ENCODE results near the gene TGFBR3L. TPM values are rescaled to one million over a fixed set of nuclear protein-coding genes. Genes with fewer than 3 reads are reported as not detected.

Gene TGFBR3L
- total and polyA plus RNA-seq, 4 donors = 0.25 to 0.77 TPM; not detected in 2

- H3K36me3 ChIP-seq (ENCODE audit: control insufficient read depth in 4 of 4, insufficient read depth in 4 of 4, low read length in 4 of 4) = peaks cover 23 to 55% (median 25%) of the 10 kb centered on the region in 4 donors
- 84 to 93% methylated on average over 12 of the region's 12 CpGs for WGBS, 2 donors
- no peak overlapping the region for H3K9ac ChIP-seq (ENCODE audit: insufficient read depth in 1 of 2, low read length in 2 of 2)
These were observed 50.7 kb downstream of the TGFBR3L start for GRCh38 chr19:7965259-7965841.

GRCh38 chr19:7965921-7966665, 51.5 kb downstream of the TGFBR3L start:
- no peaks in the 10 kb centered on the region for H3K4me1 ChIP-seq (ENCODE audit: control insufficient read depth in 5 of 5, insufficient read depth in 5 of 5, low read length in 5 of 5)
- DNase-seq (no peak), ATAC-seq (ENCODE audit: insufficient read depth, low FRiP score) (no peak)
- 92 to 94% methylated on average over 12 of the region's 12 CpGs for WGBS, 2 donors
- no peak overlapping the region for H3K4me3 ChIP-seq
- H3K9ac ChIP-seq (ENCODE audit: insufficient read depth in 1 of 2, low read length in 2 of 2) = no peak overlapping the region
- no peaks in the 10 kb centered on the region for H3K27me3 ChIP-seq (ENCODE audit: control insufficient read depth in 3 of 3, insufficient read depth in 3 of 3, low read length in 2 of 3)
- H3K9me3 ChIP-seq (ENCODE audit: control insufficient read depth in 4 of 4, insufficient read depth in 3 of 4, low read length in 3 of 4) = no peaks in the 10 kb centered on the region
- no peak overlapping the region for H3K27ac ChIP-seq (ENCODE audit: low read depth in 1 of 2, low read length in 1 of 2)
- TF ChIP-seq, protein P1, sequence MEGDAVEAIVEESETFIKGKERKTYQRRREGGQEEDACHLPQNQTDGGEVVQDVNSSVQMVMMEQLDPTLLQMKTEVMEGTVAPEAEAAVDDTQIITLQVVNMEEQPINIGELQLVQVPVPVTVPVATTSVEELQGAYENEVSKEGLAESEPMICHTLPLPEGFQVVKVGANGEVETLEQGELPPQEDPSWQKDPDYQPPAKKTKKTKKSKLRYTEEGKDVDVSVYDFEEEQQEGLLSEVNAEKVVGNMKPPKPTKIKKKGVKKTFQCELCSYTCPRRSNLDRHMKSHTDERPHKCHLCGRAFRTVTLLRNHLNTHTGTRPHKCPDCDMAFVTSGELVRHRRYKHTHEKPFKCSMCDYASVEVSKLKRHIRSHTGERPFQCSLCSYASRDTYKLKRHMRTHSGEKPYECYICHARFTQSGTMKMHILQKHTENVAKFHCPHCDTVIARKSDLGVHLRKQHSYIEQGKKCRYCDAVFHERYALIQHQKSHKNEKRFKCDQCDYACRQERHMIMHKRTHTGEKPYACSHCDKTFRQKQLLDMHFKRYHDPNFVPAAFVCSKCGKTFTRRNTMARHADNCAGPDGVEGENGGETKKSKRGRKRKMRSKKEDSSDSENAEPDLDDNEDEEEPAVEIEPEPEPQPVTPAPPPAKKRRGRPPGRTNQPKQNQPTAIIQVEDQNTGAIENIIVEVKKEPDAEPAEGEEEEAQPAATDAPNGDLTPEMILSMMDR (IDR thresholded peaks at IDR 0.05; ENCODE audit: control extremely low read depth, extremely low read depth) = no peak
- peaks cover 18 to 57% (median 25%) of the 10 kb centered on the region in 4 donors for H3K36me3 ChIP-seq (ENCODE audit: control insufficient read depth in 4 of 4, insufficient read depth in 4 of 4, low read length in 4 of 4)

More at GRCh38 chr19:7965259-7965841, 50.7 kb downstream of the TGFBR3L start:
- ATAC-seq (ENCODE audit: insufficient read depth, low FRiP score) = no peak
- Histone ChIP-seq H3K27me3 (ENCODE audit: control insufficient read depth in 3 of 3, insufficient read depth in 3 of 3, low read length in 2 of 3) (no peaks in the 10 kb centered on the region), H3K4me1 (ENCODE audit: control insufficient read depth in 5 of 5, insufficient read depth in 5 of 5, low read length in 5 of 5) (no peaks in the 10 kb centered on the region), H3K27ac (ENCODE audit: low read depth in 1 of 2, low read length in 1 of 2) (no peak overlapping the region), H3K4me3 (no peak overlapping the region), H3K9me3 (ENCODE audit: control insufficient read depth in 4 of 4, insufficient read depth in 3 of 4, low read length in 3 of 4) (no peaks in the 10 kb centered on the region)
- TF ChIP-seq, protein P1 (IDR thresholded peaks at IDR 0.05; ENCODE audit: control extremely low read depth, extremely low read depth) = no peak
- DNase-seq = peak in 2 of 3 donors; percentile 23 to 34

DNA sequence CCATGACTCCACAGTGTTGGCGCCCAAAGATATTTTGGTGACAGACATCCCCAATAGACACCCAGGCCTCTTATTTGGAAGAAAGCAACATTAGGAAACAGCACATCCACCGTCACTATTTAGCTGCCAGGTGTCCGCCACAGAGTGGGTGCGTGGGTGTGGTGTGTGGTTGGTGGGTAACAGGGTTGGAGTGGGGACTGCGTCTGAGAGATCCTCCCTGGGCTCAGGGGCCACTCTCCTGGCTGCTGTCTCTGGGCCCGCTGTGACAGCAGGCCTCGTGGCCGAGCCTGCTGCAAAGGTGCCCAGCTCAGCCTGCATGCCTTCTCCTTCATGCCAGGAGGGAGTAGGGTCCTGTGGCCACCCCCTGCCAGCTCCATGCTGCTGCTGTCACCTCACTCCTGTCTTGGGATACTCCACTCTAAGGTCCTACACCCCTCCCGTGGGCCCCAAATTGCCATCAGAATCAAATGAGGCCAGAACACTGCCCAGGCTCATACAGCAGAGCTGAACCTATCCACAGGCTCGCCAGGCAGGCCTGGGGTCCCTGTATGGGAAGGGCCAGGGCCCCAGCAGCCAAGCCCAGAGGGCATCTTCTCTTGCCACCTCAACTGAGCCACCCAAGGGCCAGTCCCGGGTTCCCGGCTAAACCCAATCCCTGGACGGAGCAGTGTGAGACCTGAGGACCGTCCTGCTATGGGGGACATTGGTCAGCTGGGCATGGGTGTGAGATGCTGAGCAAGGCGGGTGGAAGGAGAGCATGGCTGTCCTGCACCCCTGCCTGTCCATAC, 53.6 kb downstream of the TGFBR3L start:
- Histone ChIP-seq H3K4me1 (ENCODE audit: control insufficient read depth in 5 of 5, insufficient read depth in 5 of 5, low read length in 5 of 5) (no peaks in the 10 kb centered on the region), H3K27ac (ENCODE audit: low read depth in 1 of 2, low read length in 1 of 2) (no peak overlapping the region), H3K36me3 (ENCODE audit: control insufficient read depth in 4 of 4, insufficient read depth in 4 of 4, low read length in 4 of 4) (peaks cover 11 to 59% (median 24%) of the 10 kb centered on the region in 4 donors), H3K27me3 (ENCODE audit: control insufficient read depth in 3 of 3, insufficient read depth in 3 of 3, low read length in 2 of 3) (no peaks in the 10 kb centered on the region), H3K9me3 (ENCODE audit: control insufficient read depth in 4 of 4, insufficient read depth in 3 of 4, low read length in 3 of 4) (no peaks in the 10 kb centered on the region), H3K9ac (ENCODE audit: insufficient read depth in 1 of 2, low read length in 2 of 2) (no peak overlapping the region), H3K4me3 (no peak overlapping the region)
- WGBS, 2 donors = 90 to 97% methylated on average over 14 to 15 of the region's 15 CpGs
- TF ChIP-seq, protein P1 (IDR thresholded peaks at IDR 0.05; ENCODE audit: control extremely low read depth, extremely low read depth) = no peak
- DNase-seq (no peak), ATAC-seq (ENCODE audit: insufficient read depth, low FRiP score) (no peak)

Other genes starting within 250 kb of the TGFBR3L start
- 10 to 100 TPM in 1 of 2 donors, 1 to 10 TPM in 1; 2.9 to 42.6 TPM for gene RETN, start 245.8 kb upstream of the TGFBR3L start, total RNA-seq
- gene RETN, start 245.8 kb upstream of the TGFBR3L start, polyA plus RNA-seq = 1,000 to 10,000 TPM in 1 of 2 donors, 10 to 100 TPM in 1; 73.9 to 1,168 TPM
- gene MCEMP1, start 237.7 kb upstream of the TGFBR3L start, total RNA-seq = 10 to 100 TPM in 1 of 2 donors, 1 to 10 TPM in 1; 2.5 to 68.4 TPM
- 100 to 1,000 TPM in 1 of 2 donors, 10 to 100 TPM in 1; 31.9 to 298 TPM for gene MCEMP1, start 237.7 kb upstream of the TGFBR3L start, polyA plus RNA-seq
- gene TRAPPC5, start 234.0 kb upstream of the TGFBR3L start, total RNA-seq = 100 to 1,000 TPM in 1 of 2 donors, 10 to 100 TPM in 1; 29.8 to 108 TPM
- gene TRAPPC5, start 234.0 kb upstream of the TGFBR3L start, polyA plus RNA-seq = 100 to 1,000 TPM; 142 to 224 TPM
- under 1 TPM; 0.37 to 0.43 TPM for gene FCER2, start 212.7 kb upstream of the TGFBR3L start, total RNA-seq
- gene FCER2, start 212.7 kb upstream of the TGFBR3L start, polyA plus RNA-seq = 1 to 10 TPM in 1 of 2 donors, under 1 TPM in 1; 0.47 to 1.2 TPM
- under 1 TPM in 1 of 2 donors, not detected in 1; 0.43 TPM for gene CLEC4G, start 182.7 kb upstream of the TGFBR3L start, total RNA-seq
- under 1 TPM; 0.31 to 0.96 TPM for gene CLEC4G, start 182.7 kb upstream of the TGFBR3L start, polyA plus RNA-seq
- 1 to 10 TPM; 2.0 to 3.3 TPM for gene CD209, start 167.3 kb upstream of the TGFBR3L start, total RNA-seq
- gene CD209, start 167.3 kb upstream of the TGFBR3L start, polyA plus RNA-seq = 1 to 10 TPM in 1 of 2 donors, under 1 TPM in 1; 0.57 to 1.6 TPM
- gene CLEC4M, start 151.6 kb upstream of the TGFBR3L start, total RNA-seq = 1 to 10 TPM in 1 of 2 donors, under 1 TPM in 1; 0.34 to 1.2 TPM
- 1 to 10 TPM in 1 of 2 donors, under 1 TPM in 1; 0.26 to 2.5 TPM for gene CLEC4M, start 151.6 kb upstream of the TGFBR3L start, polyA plus RNA-seq
- 10 to 100 TPM; 10.7 to 18.6 TPM for gene EVI5L, start 84.6 kb upstream of the TGFBR3L start, total RNA-seq
- 10 to 100 TPM; 12.3 to 12.9 TPM for gene EVI5L, start 84.6 kb upstream of the TGFBR3L start, polyA plus RNA-seq
- gene PRR36, start 40.4 kb upstream of the TGFBR3L start, total RNA-seq = 1 to 10 TPM; 1.3 to 3.4 TPM
- gene PRR36, start 40.4 kb upstream of the TGFBR3L start, polyA plus RNA-seq = under 1 TPM; 0.30 to 0.89 TPM
- 1 to 10 TPM; 5.9 to 8.6 TPM for gene LRRC8E, start 26.3 kb upstream of the TGFBR3L start, total RNA-seq
- 1 to 10 TPM; 3.7 to 4.6 TPM for gene LRRC8E, start 26.3 kb upstream of the TGFBR3L start, polyA plus RNA-seq
- 10 to 100 TPM; 17.8 to 28.7 TPM for gene MAP2K7, start 11.0 kb upstream of the TGFBR3L start, total RNA-seq
- gene MAP2K7, start 11.0 kb upstream of the TGFBR3L start, polyA plus RNA-seq = 10 to 100 TPM; 18.1 to 41.7 TPM
- 10 to 100 TPM in 1 of 2 donors, 1 to 10 TPM in 1; 7.6 to 32.1 TPM for gene SNAPC2, start 5.5 kb downstream of the TGFBR3L start, total RNA-seq
- gene SNAPC2, start 5.5 kb downstream of the TGFBR3L start, polyA plus RNA-seq = 10 to 100 TPM; 19.2 to 23.0 TPM
- 10 to 100 TPM in 1 of 2 donors, 1 to 10 TPM in 1; 4.3 to 25.9 TPM for gene CTXN1, start 11.3 kb downstream of the TGFBR3L start, total RNA-seq
- gene CTXN1, start 11.3 kb downstream of the TGFBR3L start, polyA plus RNA-seq = 1 to 10 TPM; 6.5 to 7.2 TPM
- gene TIMM44, start 28.8 kb downstream of the TGFBR3L start, total RNA-seq = 10 to 100 TPM; 38.4 to 65.9 TPM
- 10 to 100 TPM; 40.1 to 75.8 TPM for gene TIMM44, start 28.8 kb downstream of the TGFBR3L start, polyA plus RNA-seq
- gene ELAVL1, start 90.8 kb downstream of the TGFBR3L start, total RNA-seq = 10 to 100 TPM; 61.0 to 72.8 TPM
- 10 to 100 TPM; 15.0 to 33.0 TPM for gene ELAVL1, start 90.8 kb downstream of the TGFBR3L start, polyA plus RNA-seq
- gene CCL25, start 137.9 kb downstream of the TGFBR3L start, total RNA-seq = not detected
- not detected for gene CCL25, start 137.9 kb downstream of the TGFBR3L start, polyA plus RNA-seq
- gene FBN3, start 234.8 kb downstream of the TGFBR3L start, total RNA-seq = 10 to 100 TPM in 1 of 2 donors, 1 to 10 TPM in 1; 2.8 to 26.4 TPM
- 1 to 10 TPM in 1 of 2 donors, under 1 TPM in 1; 0.32 to 1.4 TPM for gene FBN3, start 234.8 kb downstream of the TGFBR3L start, polyA plus RNA-seq

Data from lung (tissue), 12 donors.